ENCODE results near the gene STON1. TPM values are rescaled to one million over a fixed set of nuclear protein-coding genes. Genes with fewer than 3 reads are reported as not detected.

Gene STON1
- total RNA-seq, 1 donor from 2014 or later = 37.5 TPM

DNA sequence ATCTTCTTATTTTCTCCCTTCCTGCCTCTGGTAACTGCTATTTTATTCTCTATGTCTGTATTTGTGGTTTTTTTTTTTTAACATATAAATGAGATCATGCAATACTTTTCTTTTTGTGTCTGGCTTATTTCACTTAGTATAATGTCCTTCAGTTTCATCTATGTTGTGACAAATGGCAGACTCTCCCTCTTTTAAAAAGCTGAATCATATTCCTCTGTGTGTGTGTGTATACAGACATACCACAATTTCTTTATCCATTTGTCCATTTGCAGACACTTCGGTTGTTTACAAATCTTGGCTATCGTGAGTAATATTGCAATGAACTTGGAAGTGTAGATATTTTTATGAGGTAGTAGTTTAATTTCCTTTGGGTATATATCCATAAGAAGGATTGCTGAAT lies 94.7 kb downstream of the STON1 start:
- DNase-seq (ENCODE audit: extremely low spot score, unreplicated experiment) = no peak
- H3K4me3 Mint-ChIP-seq (ENCODE audit: unreplicated experiment) = no peak overlapping the region
- TF ChIP-seq, protein P1, sequence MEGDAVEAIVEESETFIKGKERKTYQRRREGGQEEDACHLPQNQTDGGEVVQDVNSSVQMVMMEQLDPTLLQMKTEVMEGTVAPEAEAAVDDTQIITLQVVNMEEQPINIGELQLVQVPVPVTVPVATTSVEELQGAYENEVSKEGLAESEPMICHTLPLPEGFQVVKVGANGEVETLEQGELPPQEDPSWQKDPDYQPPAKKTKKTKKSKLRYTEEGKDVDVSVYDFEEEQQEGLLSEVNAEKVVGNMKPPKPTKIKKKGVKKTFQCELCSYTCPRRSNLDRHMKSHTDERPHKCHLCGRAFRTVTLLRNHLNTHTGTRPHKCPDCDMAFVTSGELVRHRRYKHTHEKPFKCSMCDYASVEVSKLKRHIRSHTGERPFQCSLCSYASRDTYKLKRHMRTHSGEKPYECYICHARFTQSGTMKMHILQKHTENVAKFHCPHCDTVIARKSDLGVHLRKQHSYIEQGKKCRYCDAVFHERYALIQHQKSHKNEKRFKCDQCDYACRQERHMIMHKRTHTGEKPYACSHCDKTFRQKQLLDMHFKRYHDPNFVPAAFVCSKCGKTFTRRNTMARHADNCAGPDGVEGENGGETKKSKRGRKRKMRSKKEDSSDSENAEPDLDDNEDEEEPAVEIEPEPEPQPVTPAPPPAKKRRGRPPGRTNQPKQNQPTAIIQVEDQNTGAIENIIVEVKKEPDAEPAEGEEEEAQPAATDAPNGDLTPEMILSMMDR (IDR thresholded peaks at IDR 0.05) = no peak
- peaks cover 9% of the 10 kb centered on the region for H3K27me3 Mint-ChIP-seq (ENCODE audit: unreplicated experiment)
- H3K27ac Mint-ChIP-seq (ENCODE audit: unreplicated experiment) = no peak overlapping the region
- no peaks in the 10 kb centered on the region for H3K9me3 Mint-ChIP-seq (ENCODE audit: unreplicated experiment)
- peaks cover 6% of the 10 kb centered on the region for H3K36me3 Mint-ChIP-seq (ENCODE audit: unreplicated experiment)
- no peaks in the 10 kb centered on the region for H3K4me1 Mint-ChIP-seq (ENCODE audit: unreplicated experiment)

DNA sequence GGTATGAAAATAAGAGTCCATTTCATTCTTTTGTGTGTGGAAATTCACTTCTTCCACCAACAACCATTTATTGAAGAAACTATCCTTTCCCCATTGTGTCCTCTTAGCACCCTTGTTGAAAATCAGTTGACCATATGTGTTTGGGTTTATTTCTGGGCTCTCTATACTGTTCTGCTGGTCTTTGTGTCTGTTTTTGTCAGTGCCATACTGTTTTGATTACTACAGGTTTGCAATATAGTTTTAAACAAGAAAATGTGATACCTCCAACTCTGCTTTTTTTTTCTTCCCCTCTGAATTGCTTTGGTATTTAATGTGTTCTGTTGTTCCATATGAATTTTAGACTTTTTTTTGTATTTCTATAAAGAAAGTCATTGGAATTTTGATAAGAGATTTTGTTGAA lies 96.1 kb downstream of the STON1 start:
- Mint-ChIP-seq H3K36me3 (ENCODE audit: unreplicated experiment) (peaks cover 6% of the 10 kb centered on the region), H3K27me3 (ENCODE audit: unreplicated experiment) (peaks cover 11% of the 10 kb centered on the region), H3K4me3 (ENCODE audit: unreplicated experiment) (no peak overlapping the region), H3K9me3 (ENCODE audit: unreplicated experiment) (no peaks in the 10 kb centered on the region), H3K4me1 (ENCODE audit: unreplicated experiment) (no peaks in the 10 kb centered on the region), H3K27ac (ENCODE audit: unreplicated experiment) (no peak overlapping the region)
- no peak for DNase-seq (ENCODE audit: extremely low spot score, unreplicated experiment)
- TF ChIP-seq, protein P1 (IDR thresholded peaks at IDR 0.05) = no peak

DNA sequence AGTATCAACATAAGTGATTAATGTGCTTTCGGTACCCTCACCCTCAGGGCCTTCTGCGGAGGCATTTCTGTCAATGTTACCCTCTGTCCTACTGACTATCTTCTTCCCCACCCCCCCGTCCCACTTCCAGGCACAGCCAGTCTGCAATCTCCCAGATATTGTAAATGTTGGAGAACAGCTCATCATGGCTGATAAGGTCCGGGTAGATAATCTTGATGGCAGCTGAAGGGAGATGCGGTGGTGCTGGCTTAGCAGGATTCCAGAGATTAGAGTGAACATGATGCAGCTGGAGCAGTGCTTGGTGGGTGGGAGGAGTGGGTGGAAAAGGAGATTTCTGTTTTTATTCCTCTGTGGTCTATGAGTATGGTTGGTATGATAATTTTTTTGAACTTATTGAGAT lies 103.2 kb downstream of the STON1 start:
- Mint-ChIP-seq H3K9me3 (ENCODE audit: unreplicated experiment) (peaks cover 19% of the 10 kb centered on the region), H3K4me1 (ENCODE audit: unreplicated experiment) (no peaks in the 10 kb centered on the region), H3K36me3 (ENCODE audit: unreplicated experiment) (peaks cover 5% of the 10 kb centered on the region), H3K27ac (ENCODE audit: unreplicated experiment) (no peak overlapping the region), H3K4me3 (ENCODE audit: unreplicated experiment) (no peak overlapping the region), H3K27me3 (ENCODE audit: unreplicated experiment) (peaks cover 16% of the 10 kb centered on the region)
- DNase-seq (ENCODE audit: extremely low spot score, unreplicated experiment) = no peak
- TF ChIP-seq, protein P1 (IDR thresholded peaks at IDR 0.05) = no peak

DNA sequence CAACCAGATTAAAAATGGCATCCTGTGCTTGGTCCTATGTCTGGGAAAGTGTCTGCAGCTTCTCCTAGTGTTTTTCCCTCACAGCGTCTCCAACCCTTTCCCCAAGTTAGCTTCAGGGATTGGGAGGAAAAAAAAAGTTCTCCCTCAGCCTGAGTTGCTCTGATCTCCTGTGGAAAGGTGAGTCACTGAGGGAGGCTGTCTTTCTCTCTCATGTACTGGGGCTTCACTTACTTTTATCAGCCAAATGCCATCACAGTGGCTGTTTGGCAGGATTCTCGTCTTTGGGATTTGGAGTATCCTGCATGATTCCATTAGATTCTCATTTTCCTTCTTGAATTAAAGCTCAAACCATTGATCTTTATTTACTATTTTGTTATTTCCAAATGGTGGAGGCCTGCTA lies 105.8 kb downstream of the STON1 start:
- Mint-ChIP-seq H3K4me1 (ENCODE audit: unreplicated experiment) (no peaks in the 10 kb centered on the region), H3K9me3 (ENCODE audit: unreplicated experiment) (peaks cover 23% of the 10 kb centered on the region), H3K27ac (ENCODE audit: unreplicated experiment) (no peak overlapping the region), H3K27me3 (ENCODE audit: unreplicated experiment) (peaks cover 26% of the 10 kb centered on the region), H3K36me3 (ENCODE audit: unreplicated experiment) (peaks cover 5% of the 10 kb centered on the region), H3K4me3 (ENCODE audit: unreplicated experiment) (no peak overlapping the region)
- TF ChIP-seq, protein P1 (IDR thresholded peaks at IDR 0.05) = no peak
- no peak for DNase-seq (ENCODE audit: extremely low spot score, unreplicated experiment)

DNA sequence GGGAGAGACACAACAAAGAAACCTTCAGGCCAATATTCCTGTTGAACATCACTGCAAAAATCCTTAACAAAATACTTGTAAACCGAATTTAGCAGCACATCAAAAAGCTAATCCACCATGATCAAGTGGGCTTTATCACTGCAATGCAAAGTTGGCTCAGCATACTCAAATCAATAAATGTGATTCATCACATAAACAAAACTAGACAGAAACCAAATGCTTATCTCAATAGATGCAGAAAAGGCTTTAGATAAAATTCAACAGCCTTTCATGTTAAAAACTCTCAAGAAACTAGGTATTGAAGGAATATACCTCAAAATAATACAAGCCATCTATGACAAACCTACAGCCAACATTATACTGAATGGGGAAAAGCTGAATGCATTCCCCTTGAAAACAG lies 108.3 kb downstream of the STON1 start:
- H3K27me3 Mint-ChIP-seq (ENCODE audit: unreplicated experiment) = peaks cover 19% of the 10 kb centered on the region
- no peak for DNase-seq (ENCODE audit: extremely low spot score, unreplicated experiment)
- H3K27ac Mint-ChIP-seq (ENCODE audit: unreplicated experiment) = no peak overlapping the region
- H3K36me3 Mint-ChIP-seq (ENCODE audit: unreplicated experiment) = no peaks in the 10 kb centered on the region
- TF ChIP-seq, protein P1 (IDR thresholded peaks at IDR 0.05) = no peak
- H3K4me1 Mint-ChIP-seq (ENCODE audit: unreplicated experiment) = no peaks in the 10 kb centered on the region
- peaks cover 15% of the 10 kb centered on the region for H3K9me3 Mint-ChIP-seq (ENCODE audit: unreplicated experiment)
- no peak overlapping the region for H3K4me3 Mint-ChIP-seq (ENCODE audit: unreplicated experiment)

Other genes starting within 250 kb of the STON1 start
- 9.9 and 11.0 TPM in 2 replicates for gene FOXN2, start 215.5 kb upstream of the STON1 start, total RNA-seq
- gene PPP1R21, start 89.4 kb upstream of the STON1 start, total RNA-seq = 16.6 and 18.5 TPM in 2 replicates
- gene GTF2A1L, start 87.7 kb downstream of the STON1 start, total RNA-seq = 1.9 TPM in 1 of 2 replicates, not detected in the other
- gene LHCGR, start 225.6 kb downstream of the STON1 start, total RNA-seq = not detected in 2 replicates

Data from osteocyte (in vitro differentiated cells).